Type B pancreatic cell (in vitro differentiated cells): ENCODE results near the gene DEFB124. TPM values are rescaled to one million over a fixed set of nuclear protein-coding genes. Genes with fewer than 3 reads are reported as not detected.

ENCODE experiments used
- DNase-seq: peaks from one replicate; pipeline ENCODE4 v3.0.0; 2021; ENCODE audit warnings: mixed read lengths; ENCODE audit not compliant: unreplicated experiment; ENCODE audit errors: extremely low spot score
- H3K27ac Mint-ChIP-seq: 2 replicates; pipeline ENCODE4 v1.8.0; 2021; ENCODE audit warnings: mild to moderate bottlenecking, mixed read lengths
- H3K27me3 Mint-ChIP-seq: 2 replicates; pipeline ENCODE4 v1.8.0; 2021; ENCODE audit warnings: mixed read lengths
- H3K36me3 Mint-ChIP-seq: 2 replicates; pipeline ENCODE4 v1.8.0; 2021; ENCODE audit warnings: mixed read lengths
- H3K4me1 Mint-ChIP-seq: one replicate; pipeline ENCODE4 v1.8.0; 2021; ENCODE audit warnings: mixed read lengths; ENCODE audit not compliant: unreplicated experiment
- H3K4me3 Mint-ChIP-seq: 2 replicates; pipeline ENCODE4 v1.8.0; 2021; ENCODE audit warnings: mild to moderate bottlenecking, mixed read lengths
- H3K9me3 Mint-ChIP-seq: 2 replicates; pipeline ENCODE4 v1.8.0; 2021; ENCODE audit warnings: mixed read lengths
- total RNA-seq: library from RNA; stranded (reverse); gene quantifications from 2 replicates; pipeline ENCODE4 v1.2.1, GENCODE V29; 2021; ENCODE audit warnings: low replicate concordance
- TF ChIP-seq, protein P1 (sequence below): fragments of 200-600 bp; sonication (generic); conservative IDR thresholded peaks from 2 replicates; pipeline ENCODE4 v1.5.0; 2021; ENCODE audit warnings: antibody characterized with exemption, mild to moderate bottlenecking

DEFB124 gene
- total RNA-seq, 1 donor from 2014 or later = not detected

DNA sequence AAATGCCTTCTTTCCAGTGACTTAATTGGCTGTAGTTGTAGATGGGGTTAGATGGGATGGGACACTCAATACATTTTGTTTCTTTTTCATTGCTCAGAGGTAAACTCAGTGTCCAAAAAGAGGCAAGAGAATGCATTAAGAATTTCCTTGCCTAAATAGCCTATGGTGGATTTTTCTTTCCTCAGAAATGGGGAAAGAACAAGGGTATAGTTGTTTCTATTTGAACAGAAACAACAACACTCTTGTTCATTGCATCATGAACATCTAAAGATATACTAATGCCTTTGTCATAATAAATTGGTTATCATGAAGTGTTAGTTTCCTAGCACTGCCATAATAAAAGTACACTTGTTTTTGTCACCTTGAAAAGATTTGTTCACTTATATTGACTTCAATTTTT, 49.1 kb downstream of the DEFB124 start:
- no peaks in the 10 kb centered on the region for H3K9me3 Mint-ChIP-seq
- H3K4me3 Mint-ChIP-seq = no peak overlapping the region
- H3K36me3 Mint-ChIP-seq = no peaks in the 10 kb centered on the region
- no peak for DNase-seq
- no peak overlapping the region for H3K27ac Mint-ChIP-seq
- no peaks in the 10 kb centered on the region for H3K27me3 Mint-ChIP-seq
- TF ChIP-seq, protein P1, sequence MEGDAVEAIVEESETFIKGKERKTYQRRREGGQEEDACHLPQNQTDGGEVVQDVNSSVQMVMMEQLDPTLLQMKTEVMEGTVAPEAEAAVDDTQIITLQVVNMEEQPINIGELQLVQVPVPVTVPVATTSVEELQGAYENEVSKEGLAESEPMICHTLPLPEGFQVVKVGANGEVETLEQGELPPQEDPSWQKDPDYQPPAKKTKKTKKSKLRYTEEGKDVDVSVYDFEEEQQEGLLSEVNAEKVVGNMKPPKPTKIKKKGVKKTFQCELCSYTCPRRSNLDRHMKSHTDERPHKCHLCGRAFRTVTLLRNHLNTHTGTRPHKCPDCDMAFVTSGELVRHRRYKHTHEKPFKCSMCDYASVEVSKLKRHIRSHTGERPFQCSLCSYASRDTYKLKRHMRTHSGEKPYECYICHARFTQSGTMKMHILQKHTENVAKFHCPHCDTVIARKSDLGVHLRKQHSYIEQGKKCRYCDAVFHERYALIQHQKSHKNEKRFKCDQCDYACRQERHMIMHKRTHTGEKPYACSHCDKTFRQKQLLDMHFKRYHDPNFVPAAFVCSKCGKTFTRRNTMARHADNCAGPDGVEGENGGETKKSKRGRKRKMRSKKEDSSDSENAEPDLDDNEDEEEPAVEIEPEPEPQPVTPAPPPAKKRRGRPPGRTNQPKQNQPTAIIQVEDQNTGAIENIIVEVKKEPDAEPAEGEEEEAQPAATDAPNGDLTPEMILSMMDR = no peak
- no peaks in the 10 kb centered on the region for H3K4me1 Mint-ChIP-seq

DNA sequence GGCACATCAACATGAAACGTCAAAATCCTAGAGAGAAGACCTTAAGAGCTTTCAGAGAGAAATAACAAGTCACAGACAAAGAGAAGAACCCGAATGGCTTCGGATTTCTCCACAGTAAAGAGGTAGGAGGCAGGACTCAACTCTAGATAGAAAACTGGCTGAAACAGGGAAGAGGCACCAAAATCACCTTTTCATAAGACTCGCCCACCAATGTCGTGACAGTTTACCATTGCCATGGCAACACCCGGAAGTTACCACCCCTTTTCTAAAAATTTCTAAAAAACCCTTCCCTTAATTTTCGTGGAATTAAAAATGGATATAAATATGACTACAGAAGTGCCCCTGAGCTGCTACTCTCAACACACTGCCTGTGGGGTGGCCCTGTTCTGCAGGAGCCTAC, 56.6 kb downstream of the DEFB124 start:
- Mint-ChIP-seq H3K27me3 (no peaks in the 10 kb centered on the region), H3K9me3 (peaks cover 10% of the 10 kb centered on the region), H3K4me3 (no peak overlapping the region), H3K36me3 (no peaks in the 10 kb centered on the region), H3K27ac (no peak overlapping the region), H3K4me1 (no peaks in the 10 kb centered on the region)
- TF ChIP-seq, protein P1 = no peak
- DNase-seq = no peak

DNA sequence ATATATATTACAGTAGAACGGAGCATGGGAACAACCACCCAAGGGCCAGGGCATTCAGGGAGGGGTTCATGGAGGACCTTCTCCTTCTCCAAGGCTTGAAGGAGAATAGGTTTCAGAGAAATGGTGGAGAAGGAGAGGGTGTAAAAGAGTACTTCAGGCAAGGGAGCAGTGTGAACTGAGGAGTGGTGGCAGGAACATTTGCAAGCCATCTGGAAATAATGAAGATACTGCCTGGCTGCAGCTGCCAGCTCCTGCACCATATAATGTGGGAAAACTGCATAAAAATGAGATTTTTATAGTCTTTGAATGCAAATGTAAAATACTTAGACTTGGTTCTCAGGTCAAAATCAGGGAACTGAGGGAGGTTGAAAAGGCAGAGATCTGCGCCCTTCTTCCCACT, 59.3 kb downstream of the DEFB124 start:
- Mint-ChIP-seq H3K27me3 (no peaks in the 10 kb centered on the region), H3K27ac (no peak overlapping the region), H3K4me1 (no peaks in the 10 kb centered on the region), H3K4me3 (no peak overlapping the region), H3K9me3 (peaks cover 10% of the 10 kb centered on the region), H3K36me3 (no peaks in the 10 kb centered on the region)
- no peak for DNase-seq
- TF ChIP-seq, protein P1 = no peak

Other genes with a start within 250 kb of the DEFB124 start
- not detected in 2 replicates for gene DEFB115, start 217.5 kb downstream of the DEFB124 start, total RNA-seq
- not detected in 2 replicates for gene DEFB116, start 166.5 kb downstream of the DEFB124 start, total RNA-seq
- gene DEFB118, start 106.5 kb downstream of the DEFB124 start, total RNA-seq = not detected in 2 replicates
- not detected in 2 replicates for gene DEFB119, start 84.5 kb downstream of the DEFB124 start, total RNA-seq
- gene DEFB121, start 68.9 kb downstream of the DEFB124 start, total RNA-seq = not detected in 2 replicates
- not detected in 2 replicates for gene DEFB123, start 34.5 kb downstream of the DEFB124 start, total RNA-seq
- not detected in 2 replicates for gene REM1, start 161 bp upstream of the DEFB124 start, total RNA-seq
- 246 and 281 TPM in 2 replicates for gene HM13, start 39.3 kb upstream of the DEFB124 start, total RNA-seq
- gene ID1, start 130.2 kb upstream of the DEFB124 start, total RNA-seq = 472 and 516 TPM in 2 replicates
- not detected in 2 replicates for gene COX4I2, start 162.8 kb upstream of the DEFB124 start, total RNA-seq
- gene BCL2L1, start 247.7 kb upstream of the DEFB124 start, total RNA-seq = 142 and 243 TPM in 2 replicates